SKM-1 treated with dmso at 0.1 percent for 144 hours (cell line): ENCODE data around the gene TMEM198.

Experiments used
- DNase-seq: peaks from one replicate; lab custom pipeline; 2025; ENCODE audit not compliant: unreplicated experiment; lab: John Stamatoyannopoulos, UW

TMEM198 gene

DNA sequence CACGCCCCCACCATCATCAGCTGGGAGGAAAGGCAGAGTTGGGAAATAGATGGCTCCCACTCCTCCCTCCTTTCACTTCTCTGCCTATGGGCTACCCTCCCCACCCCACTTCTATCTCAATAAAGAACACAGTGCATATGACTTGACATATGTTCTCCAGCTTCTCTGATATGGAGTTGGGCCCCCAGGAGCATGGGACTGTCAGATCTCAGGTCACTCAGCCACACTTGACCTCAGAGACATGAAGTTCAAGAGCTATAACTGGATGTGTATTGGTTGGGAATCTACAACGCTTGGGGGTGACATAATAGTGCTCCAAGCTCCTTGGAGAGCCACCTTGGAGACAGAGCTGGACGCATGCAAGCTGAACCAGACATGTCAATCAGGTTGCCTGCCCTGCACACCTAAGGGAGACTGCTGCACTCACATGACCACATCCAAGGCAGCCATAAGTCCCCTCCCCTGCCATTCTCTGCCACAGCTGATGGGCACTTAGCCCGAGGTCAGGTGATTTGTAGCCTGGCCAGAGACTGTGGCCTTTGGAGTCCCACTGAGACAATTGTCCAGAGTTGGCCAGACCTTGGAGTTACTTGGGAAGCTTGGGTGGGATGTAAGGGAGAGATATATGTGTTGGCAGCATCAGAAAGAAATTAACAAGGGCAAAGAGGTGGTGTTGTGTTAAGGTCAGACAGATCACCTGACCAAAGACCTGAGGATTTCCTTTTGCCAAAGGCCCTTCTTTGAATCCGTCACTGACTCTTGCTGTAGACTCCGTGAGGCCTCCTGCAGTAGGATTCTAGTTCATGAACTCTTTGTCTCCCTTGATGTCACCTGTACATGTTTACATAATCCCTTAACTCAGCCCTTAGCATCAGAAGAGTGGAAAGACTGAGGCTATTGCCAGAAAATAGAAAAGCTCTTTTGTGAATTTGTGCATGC lies 32.0 kb downstream of the TMEM198 start:
- DNase-seq, result no peak

DNA sequence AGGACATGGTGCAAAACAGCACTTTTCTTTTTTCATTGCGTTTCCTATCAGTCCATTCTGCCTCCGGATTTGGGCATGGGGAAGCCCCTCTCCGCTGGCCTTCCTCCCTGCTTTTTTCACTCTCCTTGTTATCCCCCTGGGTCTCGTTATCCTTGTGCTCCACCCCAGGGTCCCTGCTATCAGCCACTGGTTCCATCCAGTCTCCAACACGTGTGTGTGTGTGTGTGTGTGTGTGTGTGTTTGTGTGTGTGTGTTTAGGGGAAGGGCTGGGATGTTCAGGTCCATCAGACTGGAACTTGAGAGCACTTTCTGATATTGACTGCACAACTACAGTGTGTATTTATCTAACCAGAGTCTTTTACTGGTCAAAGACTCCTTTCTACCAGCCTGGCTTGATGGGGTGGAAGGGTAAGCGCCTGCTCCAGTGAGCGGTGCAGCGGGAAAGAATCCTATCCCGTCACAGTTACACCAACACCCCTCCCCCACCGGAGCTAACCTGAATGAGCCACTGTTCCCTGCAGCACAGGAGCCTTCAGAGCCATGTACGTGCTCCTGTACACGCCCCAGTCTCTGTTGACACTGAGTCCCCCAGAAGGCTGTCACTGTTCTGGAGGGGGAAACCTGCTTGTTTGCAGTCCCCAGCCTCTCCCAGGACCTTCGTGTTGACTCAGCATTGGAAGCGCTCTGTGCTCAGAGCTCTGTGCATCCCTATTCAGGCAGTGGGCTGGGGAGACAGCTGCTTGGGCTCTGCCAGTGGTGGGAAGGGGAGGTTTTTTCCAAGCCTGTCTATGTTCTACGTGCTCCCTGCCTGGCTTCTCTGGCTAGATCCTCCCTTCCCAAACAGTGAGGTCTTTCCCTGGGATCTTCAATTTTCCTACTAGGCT lies 32.9 kb downstream of the TMEM198 start:
- DNase-seq, result no peak

DNA sequence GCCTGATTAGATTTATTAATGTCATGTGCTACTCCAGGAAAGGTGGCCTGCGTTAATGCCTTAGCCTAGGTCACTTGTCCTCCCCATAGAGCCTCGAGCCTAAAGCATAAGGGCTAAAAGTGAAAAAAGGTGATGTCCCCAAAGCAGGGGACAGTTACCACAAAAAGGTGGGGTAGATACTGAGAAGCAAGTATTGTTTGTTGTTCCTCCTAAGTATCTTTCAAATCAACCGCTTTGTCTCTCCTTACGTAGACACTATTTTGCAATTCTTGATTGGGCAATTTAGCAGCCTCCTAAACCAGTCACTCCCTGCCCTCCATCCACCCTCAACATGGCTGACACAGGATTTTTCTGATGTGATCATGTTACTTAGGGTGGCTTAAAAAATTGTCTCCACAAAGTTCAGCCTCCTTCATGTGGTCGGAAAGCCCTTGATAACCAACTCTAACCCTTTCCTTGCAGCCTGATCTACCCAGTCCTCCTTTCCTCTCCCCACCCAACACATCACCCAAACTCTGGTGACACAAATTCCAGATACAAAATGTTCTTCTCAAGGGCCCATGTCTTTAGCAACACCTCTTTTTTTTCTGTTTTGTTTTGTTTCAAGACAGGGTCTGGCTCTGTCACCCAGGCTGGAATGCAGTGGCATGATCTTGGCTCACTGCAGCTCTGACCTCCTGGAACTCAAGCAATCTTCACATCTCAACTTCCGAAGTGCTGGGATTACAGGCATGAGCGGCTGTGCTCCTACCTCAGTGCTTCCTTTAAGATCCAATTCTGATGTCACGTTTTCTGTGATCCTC lies 35.2 kb downstream of the TMEM198 start:
- DNase-seq, result peak; percentile 76

DNA sequence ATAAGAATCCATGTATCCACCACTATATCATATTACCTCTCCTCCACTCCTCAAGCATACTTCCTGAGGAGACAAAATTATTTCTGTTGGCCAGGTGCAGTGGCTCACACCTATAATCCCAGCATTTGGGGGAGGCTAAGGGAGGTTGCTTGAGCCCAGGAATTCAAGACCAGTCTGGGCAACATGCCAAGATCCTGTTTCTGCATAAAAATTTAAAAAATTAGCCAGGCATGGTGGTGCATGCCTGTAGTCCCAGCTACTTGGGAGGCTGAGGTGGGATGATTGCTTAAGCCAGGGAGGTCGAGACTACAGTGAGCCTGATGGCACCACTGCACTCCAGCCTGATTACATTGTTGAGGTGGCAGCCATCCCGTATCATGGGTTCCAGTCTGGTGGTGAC lies 37.5 kb downstream of the TMEM198 start:
- DNase-seq, result no peak

DNA sequence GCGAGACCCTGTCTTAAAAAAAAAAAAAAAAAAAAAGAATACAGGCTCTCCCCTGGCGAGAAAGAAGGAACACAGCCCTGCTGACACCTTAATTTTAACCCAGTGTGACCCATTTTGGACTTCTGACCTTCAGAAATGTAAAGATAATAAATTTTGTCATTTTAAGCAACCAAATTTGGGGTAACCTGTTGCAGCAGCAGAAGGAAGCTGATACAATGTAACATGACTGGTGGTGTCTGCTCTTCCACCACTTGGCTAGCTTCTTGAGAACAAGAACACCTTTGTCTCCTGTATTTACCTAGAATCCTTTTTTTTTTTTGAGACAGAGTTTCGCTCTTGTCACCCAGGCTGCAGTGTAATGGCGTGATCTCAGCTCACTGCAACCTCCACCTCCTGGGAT lies 47.3 kb downstream of the TMEM198 start:
- no peak for DNase-seq

DNA sequence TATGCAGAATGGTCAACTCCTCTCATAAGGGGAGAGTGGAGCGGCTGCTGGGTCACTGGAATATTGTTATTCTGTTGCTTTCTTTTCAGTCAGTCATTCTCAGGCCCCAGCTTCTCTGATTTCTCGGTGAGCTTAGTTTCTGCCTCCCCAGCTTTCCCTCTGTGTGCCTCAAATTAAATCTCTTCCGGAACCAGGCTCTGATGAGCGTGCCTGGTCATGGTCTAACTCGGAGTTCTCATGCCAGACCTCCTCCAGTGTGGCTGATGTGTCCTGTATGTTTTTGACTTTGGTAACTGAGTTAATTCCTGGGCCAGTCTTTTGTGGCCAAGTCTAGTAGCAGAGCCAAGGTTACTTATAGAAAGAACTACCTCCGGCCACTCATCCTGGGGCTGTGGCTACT lies 48.9 kb downstream of the TMEM198 start:
- DNase-seq, result no peak

DNA sequence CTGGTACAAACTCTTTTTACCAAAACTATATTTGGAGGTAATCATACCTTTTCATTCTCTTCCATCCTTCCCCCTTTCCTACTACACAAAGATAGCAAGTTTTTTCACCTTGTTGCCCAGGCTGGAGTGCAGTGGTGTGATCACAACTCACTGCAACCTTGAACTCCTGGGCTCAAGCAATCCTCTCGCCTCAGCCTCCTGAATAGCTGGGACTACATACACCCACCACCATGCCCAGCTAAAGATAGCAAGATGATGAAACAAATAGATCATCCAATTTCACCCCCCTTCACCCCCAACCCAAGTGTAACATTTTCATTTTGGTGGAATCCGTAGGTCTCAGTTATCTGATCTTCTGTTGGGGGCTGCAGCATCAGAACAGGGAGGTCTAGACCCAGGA lies 49.3 kb downstream of the TMEM198 start:
- DNase-seq, result no peak

DNA sequence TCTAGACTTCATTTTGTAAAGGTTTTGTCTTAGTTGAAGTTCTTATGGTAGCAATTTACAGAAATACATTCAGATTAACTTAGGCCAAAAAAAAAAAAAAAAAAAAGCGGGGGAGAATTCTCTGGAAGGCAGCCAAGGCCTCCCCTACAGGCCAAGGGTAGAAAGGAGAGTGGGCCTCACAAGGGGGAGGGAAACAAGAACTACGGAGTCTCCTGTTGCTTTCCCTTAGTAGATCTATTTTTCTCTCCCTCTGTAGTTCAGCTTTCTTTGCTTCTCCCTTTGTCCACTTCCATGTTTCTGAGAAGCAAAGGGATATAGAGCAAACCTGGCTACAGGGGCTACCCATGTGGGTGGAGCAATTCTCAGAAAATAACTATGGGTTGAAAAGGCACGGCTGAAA lies 51.4 kb downstream of the TMEM198 start:
- DNase-seq, result no peak

DNA sequence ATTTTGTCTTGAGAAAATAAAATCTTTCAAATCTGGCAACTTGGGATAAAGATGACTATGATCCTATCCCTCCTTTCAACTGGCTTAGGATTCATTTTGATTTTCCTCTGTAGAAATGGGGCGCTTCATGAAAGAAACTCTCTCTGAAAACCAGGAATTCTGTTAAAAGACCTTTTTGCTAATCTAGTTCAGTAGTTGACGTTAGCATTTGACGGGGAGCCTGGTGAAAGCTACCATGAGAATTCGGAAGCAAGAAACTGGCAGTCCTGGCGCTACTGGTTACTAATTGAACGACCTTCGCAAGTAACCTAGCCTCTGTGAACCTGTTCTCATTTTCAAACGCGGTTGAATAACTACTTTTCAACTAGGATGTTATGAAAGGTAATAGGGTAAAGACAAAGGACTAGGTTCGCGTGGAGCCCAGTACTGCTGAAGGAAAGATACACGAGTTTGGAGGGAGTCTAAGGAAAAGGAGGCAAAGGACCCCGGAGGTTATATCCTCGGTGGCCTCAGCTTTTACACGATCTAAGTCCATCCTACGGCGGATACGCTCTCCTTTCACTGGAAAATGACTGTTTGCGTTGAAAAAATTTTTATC lies 53.2 kb downstream of the TMEM198 start:
- DNase-seq, result no peak

DNA sequence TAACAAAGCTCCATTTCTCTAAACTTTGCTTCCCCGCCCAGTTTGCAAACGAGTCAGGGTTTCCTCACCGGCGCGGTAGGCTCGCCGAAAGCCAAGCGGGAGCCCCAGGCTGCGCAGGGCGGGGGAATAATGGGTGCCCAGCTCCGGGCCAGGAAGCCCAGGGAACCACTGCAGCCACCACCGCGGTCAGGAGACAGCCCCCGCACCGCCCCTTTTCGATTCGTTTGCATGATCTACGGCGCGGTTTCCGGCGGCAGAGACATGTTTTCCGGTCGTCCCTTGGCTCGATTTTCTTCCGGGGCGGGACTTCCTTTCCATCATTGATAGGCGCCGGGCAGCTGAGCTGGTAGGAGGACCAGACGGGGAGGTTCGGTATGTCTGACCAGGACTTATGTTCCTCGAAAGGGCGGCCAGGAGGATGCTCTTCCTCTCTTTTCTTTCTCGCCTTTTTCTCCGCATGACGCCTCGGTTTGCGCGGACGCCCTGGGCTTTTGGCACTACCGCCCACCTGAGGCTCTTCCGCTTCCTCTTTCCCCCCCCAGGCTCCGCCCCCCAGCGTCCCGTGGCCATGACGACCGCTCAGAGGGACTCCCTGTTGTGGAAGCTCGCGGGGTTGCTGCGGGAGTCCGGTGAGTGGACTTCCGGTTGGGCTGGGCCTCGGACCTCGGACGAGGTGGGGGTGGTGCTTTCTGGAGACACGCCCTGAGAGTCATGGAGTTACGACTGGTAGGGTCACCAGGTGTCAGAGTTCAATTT lies 53.9 kb downstream of the TMEM198 start, which contains the start of gene STK11IP:
STK11IP (plus strand) TSS at position 306 of the 756 bp plus-strand sequence; CDS start at position 569, 263 bp downstream.
- DNase-seq, result peak; percentile 94

DNA sequence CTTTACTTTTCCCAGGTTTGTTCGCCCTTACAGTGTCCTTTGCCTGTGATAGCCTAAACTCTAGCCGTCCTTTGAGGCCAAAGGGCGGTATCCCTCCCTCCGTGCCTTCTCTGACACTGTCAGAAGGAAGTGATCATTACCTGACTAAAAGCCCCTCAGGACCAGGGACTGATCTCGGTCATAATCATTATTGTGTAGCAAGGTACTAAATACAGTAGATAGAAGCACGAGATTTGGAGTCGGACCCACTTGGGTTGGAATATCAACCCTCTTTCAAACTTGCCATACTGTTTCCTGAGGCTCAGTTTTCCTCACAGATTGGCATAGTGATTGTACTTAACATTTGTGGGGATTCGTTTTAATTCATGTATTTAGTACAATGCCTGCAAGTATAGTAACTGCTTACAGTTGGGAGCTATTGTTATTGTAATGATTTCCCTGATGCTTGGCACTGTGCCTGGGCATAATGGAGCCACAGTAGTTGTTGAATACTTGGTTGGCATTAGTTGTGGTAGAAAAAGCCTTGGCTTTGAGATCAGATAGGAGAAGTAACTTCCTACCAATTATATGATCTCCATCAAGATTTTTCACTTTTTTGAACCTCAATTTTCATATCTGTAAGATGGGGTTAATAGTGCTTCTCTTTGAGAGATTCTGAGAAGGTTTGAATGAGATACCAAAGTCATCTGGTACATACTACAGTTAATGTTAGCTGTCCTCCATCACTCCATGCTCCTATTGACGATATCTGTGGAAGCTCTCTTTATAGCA lies 54.7 kb downstream of the TMEM198 start:
- no peak for DNase-seq
